A172 (cell line): Measurements from ENCODE around the gene TFE3. TPM values are rescaled to one million over a fixed set of nuclear protein-coding genes. Genes with fewer than 3 reads are reported as not detected.

Experiments
- DNase-seq: peaks from one replicate; pipeline ENCODE4 v3.0.0-alpha.2; 2015; ENCODE audit warnings: low spot score
- total RNA-seq: library from RNA; depleted of rRNA; stranded (reverse); fragments of >200 nt; shearing (Covaris generic); gene quantifications from 2 replicates; pipeline ENCODE4 v1.2.3, GENCODE V29; 2014

Gene TFE3
- total RNA-seq, 1 experiment from 2014 or later, result 49.8 TPM

- no peak for DNase-seq
These were observed 17.8 kb upstream of the TFE3 start for GRCh38 chrX:49060914-49061313.

GRCh38 chrX:49059681-49060085 is 16.5 kb upstream of the TFE3 start:
- DNase-seq, result no peak

- DNase-seq, result no peak
These were observed 16.0 kb upstream of the TFE3 start for GRCh38 chrX:49059201-49059600.

GRCh38 chrX:49058794-49059193 is 15.6 kb upstream of the TFE3 start, which contains the start of gene CCDC120:
Gene CCDC120 (plus strand): TSS chrX:49058999. CDS start chrX:49062042, 3,043 bp downstream.
- no peak for DNase-seq

GRCh38 chrX:49054073-49054762 is 11.1 kb upstream of the TFE3 start:
- DNase-seq, result no peak

- DNase-seq, result no peak
These were observed 10.3 kb upstream of the TFE3 start for GRCh38 chrX:49053223-49054072.

- no peak for DNase-seq
These were observed 777 bp upstream of the TFE3 start for GRCh38 chrX:49043987-49044281.

GRCh38 chrX:49042581-49043219 is 457 bp downstream of the TFE3 start:
- DNase-seq, result no peak

GRCh38 chrX:49041744-49042580 is 1.2 kb downstream of the TFE3 start:
- peak; percentile 74 for DNase-seq

GRCh38 chrX:49040376-49040955 is 2.7 kb downstream of the TFE3 start:
- DNase-seq, result peak; percentile 28

GRCh38 chrX:49039598-49040375 is 3.4 kb downstream of the TFE3 start:
- peak; percentile 90 for DNase-seq

GRCh38 chrX:49037883-49038475 is 5.2 kb downstream of the TFE3 start:
- DNase-seq, result peak; percentile 21

GRCh38 chrX:49030283-49030682 is 12.9 kb downstream of the TFE3 start:
- no peak for DNase-seq

- DNase-seq, result no peak
These were observed 13.3 kb downstream of the TFE3 start for GRCh38 chrX:49029876-49030275.

- DNase-seq, result no peak
These were observed 23.4 kb downstream of the TFE3 start for GRCh38 chrX:49019599-49020249.

GRCh38 chrX:49019050-49019449 is 24.1 kb downstream of the TFE3 start:
- DNase-seq, result no peak

GRCh38 chrX:49003696-49004095 is 39.5 kb downstream of the TFE3 start:
- no peak for DNase-seq

GRCh38 chrX:49002091-49002935 is 40.8 kb downstream of the TFE3 start, which contains the start of gene GRIPAP1:
Gene GRIPAP1 (minus strand): TSS chrX:49002264. CDS start chrX:49002229, 35 bp downstream.
- peak; percentile 75 for DNase-seq
